H1 (cell line): ENCODE measurements around the gene LIPC. TPM values are rescaled to one million over a fixed set of nuclear protein-coding genes. Genes with fewer than 3 reads are reported as not detected.

Source experiments
- EGR1 ChIP-seq: IDR thresholded peaks from 2 replicates; pipeline ENCODE4 v1.6.1; 2011; ENCODE audit warnings: low read depth, low read length, borderline replicate concordance
- GABPA ChIP-seq: IDR thresholded peaks from 2 replicates; pipeline ENCODE4 v1.6.1; 2011; ENCODE audit warnings: mild to moderate bottlenecking, low read length, moderate library complexity, borderline replicate concordance; ENCODE audit not compliant: insufficient read depth
- RBBP5 ChIP-seq: IDR thresholded peaks from 2 replicates; pipeline ENCODE4 v1.7.1; 2012; ENCODE audit warnings: low read depth, mild to moderate bottlenecking, inconsistent platforms, low read length, moderate library complexity, borderline replicate concordance
- RXRA ChIP-seq: IDR thresholded peaks from 2 replicates; pipeline ENCODE4 v1.6.1; 2011; ENCODE audit warnings: low read depth, mild to moderate bottlenecking, low read length, moderate library complexity; ENCODE audit not compliant: insufficient read depth
- SIRT6 ChIP-seq: IDR thresholded peaks from one replicate; pipeline ENCODE4 v1.7.1; 2012; ENCODE audit warnings: low read length, inconsistent platforms
- polyA plus RNA-seq, 7 experiments: library from polyadenylated mRNA; depleted of rRNA in 3 of 7; stranded (reverse) in 5 of 7; unstranded in 2 of 7; fragments of >200 nt in 5 of 7; fragments of 200-250 nt in 2 of 7; gene quantifications; 1 replicate in 5 of 7; 2 replicates in 1 of 7; 4 replicates in 1 of 7; pipeline versions ENCODE4 v1.2.1 to v1.2.3, GENCODE V29; 2011 to 2013; ENCODE audit warnings: missing spikeins in 2 of 7, mixed read lengths in 2 of 7
- total RNA-seq: library from RNA; stranded (reverse); fragmentation: NEBNext Ultra II Directional; extraction: Animal tissue kit (Norgen Biotek cat#: 25700); gene quantifications from 2 replicates; pipeline ENCODE4 v1.2.1, GENCODE V29; 2021

LIPC gene
- total and polyA plus RNA-seq, 2 of the 8 experiments (the other 6 are each of a cell fraction or from before 2014, with no cell fraction given) = not detected

- TF ChIP-seq RXRA = no peak
- no peak for TF ChIP-seq GABPA
- TF ChIP-seq SIRT6 = no peak
- no peak for TF ChIP-seq EGR1
- TF ChIP-seq RBBP5 = no peak
Measured at GRCh38 chr15:58387130-58387529, 44.7 kb upstream of the LIPC start (continued).
